K562 (cell line): ENCODE results near the gene BLCAP. TPM values are rescaled to one million over a fixed set of nuclear protein-coding genes. Genes with fewer than 3 reads are reported as not detected.

Experiments
- ATAC-seq: fragments of 200-7000 bp; cut with Tn5 transposase; 3 replicates; pipeline ENCODE4 v1.9.1; 2020; ENCODE audit warnings: moderate library complexity
- BruUV-seq: library from RNA; stranded (reverse); fragments of 400-500 nt; replicated peaks from 2 replicates; lab custom pipeline; 2021; lab: Mats Ljungman, UMichigan
- CTCF ChIA-PET: fragments of 300-600 bp; formaldehyde crosslinking; extraction: SDS; loops from one replicate; lab custom pipeline; 2021; ENCODE audit warnings: low intra/inter-chr PET ratio; lab: Yijun Ruan, JAX
- POLR2A ChIA-PET: fragments of 300-600, 350-650 bp; sonication (Branson Sonifier 250); formaldehyde crosslinking; extraction: SDS; loops from one replicate; lab custom pipeline; 2021; ENCODE audit warnings: antibody characterized with exemption, inconsistent platforms; lab: Yijun Ruan, JAX
- DNase-seq, 4 experiments: peaks; one replicate each; pipeline versions ENCODE4 v3.0.0 to v3.0.0-alpha.2; 2011 to 2018; ENCODE audit warnings: low spot score in 3 of 4, mixed read lengths in 3 of 4; ENCODE audit errors: extremely low read depth in 1 of 4
- FAIRE-seq: peaks from 2 replicates; lab custom pipeline; 2011; peaks lifted over from hg19 to GRCh38; lab: Jason Lieb, UNC
- H2AFZ ChIP-seq: 2 replicates; pipeline ENCODE4 v1.6.0; 2011; ENCODE audit warnings: low read depth, low read length, control low read depth, inconsistent platforms
- H3K27ac ChIP-seq: fragments of 200-600 bp; 3 replicates; pipeline ENCODE4 v1.8.0; 2011; ENCODE audit warnings: low read depth, mild to moderate bottlenecking, control low read depth, inconsistent platforms, low read length, moderate library complexity, mixed read lengths; ENCODE audit errors: extremely low read depth
- H3K27me3 ChIP-seq, 2 experiments: fragments of 300-600 bp in 1 of 2; 2 replicates in 1 of 2; 3 replicates in 1 of 2; pipeline versions ENCODE4 v1.6.0 to v1.8.0; 2011; ENCODE audit warnings: inconsistent platforms in 2 of 2, low read length in 2 of 2, mild to moderate bottlenecking in 1 of 2, mixed read lengths in 1 of 2, moderate library complexity in 1 of 2; ENCODE audit not compliant: control insufficient read depth in 2 of 2, insufficient read depth in 2 of 2
- H3K36me3 ChIP-seq: fragments of 300-600 bp; 3 replicates; pipeline ENCODE4 v1.8.0; 2011; ENCODE audit warnings: mild to moderate bottlenecking, low read length, inconsistent platforms; ENCODE audit not compliant: control insufficient read depth, insufficient read depth
- H3K4me1 ChIP-seq, 2 experiments: fragments of 200-600 bp in 1 of 2; replicated peaks in 1 of 2; 2 replicates in 1 of 2; 3 replicates in 1 of 2; pipeline versions ENCODE4 v1.5.1 to v1.8.0; 2011; ENCODE audit warnings: inconsistent platforms in 2 of 2, low read length in 2 of 2, mild to moderate bottlenecking in 1 of 2, mixed read lengths in 1 of 2, moderate library complexity in 1 of 2; ENCODE audit not compliant: control insufficient read depth in 2 of 2, insufficient read depth in 2 of 2
- H3K4me2 ChIP-seq: 2 replicates; pipeline ENCODE4 v1.6.1; 2011; ENCODE audit warnings: low read length, control low read depth, inconsistent platforms, mixed read lengths; ENCODE audit not compliant: insufficient read depth
- H3K4me3 ChIP-seq: fragments of 200-600 bp; sonication (generic), shearing (Covaris generic); 2 replicates; pipeline ENCODE4 v1.5.1; 2016; ENCODE audit warnings: control low read depth, inconsistent platforms
- H3K79me2 ChIP-seq: fragments of 200-600 bp; 3 replicates; pipeline ENCODE4 v1.8.0; 2011; ENCODE audit warnings: low read length, inconsistent platforms; ENCODE audit not compliant: control insufficient read depth, insufficient read depth
- H3K9ac ChIP-seq, 2 experiments: 2 replicates each; pipeline versions ENCODE4 v1.6.0 to v1.6.1; 2011; ENCODE audit warnings: low read depth in 2 of 2, low read length in 2 of 2, control low read depth in 1 of 2, inconsistent platforms in 1 of 2, mild to moderate bottlenecking in 1 of 2, mixed read lengths in 1 of 2; ENCODE audit not compliant: insufficient read depth in 1 of 2
- H3K9me1 ChIP-seq: one replicate; pipeline ENCODE4 v1.6.0; 2011; ENCODE audit warnings: inconsistent platforms, mild to moderate bottlenecking, low read length, moderate library complexity; ENCODE audit not compliant: control insufficient read depth, insufficient read depth
- H3K9me3 ChIP-seq: replicated peaks from 2 replicates; pipeline ENCODE4 v1.5.1; 2011; ENCODE audit warnings: low read depth, low read length, inconsistent platforms; ENCODE audit not compliant: control insufficient read depth, insufficient read depth
- H4K20me1 ChIP-seq: replicated peaks from 2 replicates; pipeline ENCODE4 v1.6.1; 2011; ENCODE audit warnings: low read length, inconsistent platforms, mixed read lengths; ENCODE audit not compliant: control insufficient read depth, insufficient read depth
- JUND ChIP-seq, 2 experiments: IDR thresholded peaks; 2 replicates in 1 of 2; 3 replicates in 1 of 2; pipeline ENCODE4 v1.6.1; 2011; ENCODE audit warnings: borderline replicate concordance in 2 of 2, low read depth in 2 of 2, low read length in 2 of 2, improper control_type of control experiment in 1 of 2, missing biosample characterization in 1 of 2, missing genetic modification characterization in 1 of 2, missing genetic modification reagents in 1 of 2
- KAT2B ChIP-seq: IDR thresholded peaks from one replicate; pipeline ENCODE4 v1.6.1; 2012; ENCODE audit warnings: low read depth, mild to moderate bottlenecking, control low read depth, inconsistent platforms, low read length, moderate library complexity
- KDM1A ChIP-seq, 2 experiments: fragments of 450-650 bp; IDR thresholded peaks; 2 replicates each; pipeline ENCODE4 v1.6.1; 2016; ENCODE audit warnings: mild to moderate bottlenecking in 2 of 2
- KDM2B ChIP-seq: fragments of 250-450 bp; sonication (Bioruptor Pico); IDR thresholded peaks from 2 replicates; pipeline ENCODE4 v1.8.0; 2021; ENCODE audit warnings: mild to moderate bottlenecking, moderate library complexity
- NCOA4 ChIP-seq: fragments of 450-650 bp; IDR thresholded peaks from 2 replicates; pipeline ENCODE4 v1.6.1; 2018; ENCODE audit warnings: mild to moderate bottlenecking; ENCODE audit not compliant: partially characterized antibody
- PHF20 ChIP-seq: fragments of 450-650 bp; IDR thresholded peaks from 2 replicates; pipeline ENCODE4 v1.6.1; 2018; ENCODE audit not compliant: partially characterized antibody
- PTRF ChIP-seq: fragments of 450-650 bp; IDR thresholded peaks from 2 replicates; pipeline ENCODE4 v1.6.1; 2016; ENCODE audit warnings: mild to moderate bottlenecking, missing genetic modification characterization, missing compliant biosample characterization
- SMARCA4 ChIP-seq: fragments of 450-650 bp; IDR thresholded peaks from 2 replicates; pipeline ENCODE4 v1.6.1; 2016
- TGIF2 ChIP-seq: sonication (generic); formaldehyde crosslinking; IDR thresholded peaks from 2 replicates; pipeline ENCODE4 v1.8.1; 2022; ENCODE audit warnings: mild to moderate bottlenecking, missing genetic modification reagents, moderate library complexity
- XRCC3 ChIP-seq: fragments of 450-650 bp; IDR thresholded peaks from 2 replicates; pipeline ENCODE4 v1.6.1; 2017; ENCODE audit warnings: mild to moderate bottlenecking, moderate library complexity
- ZFX ChIP-seq: sonication (generic); formaldehyde crosslinking; IDR thresholded peaks from 2 replicates; pipeline ENCODE4 v1.8.0; 2022; ENCODE audit warnings: mild to moderate bottlenecking, missing genetic modification reagents, moderate library complexity
- ZNF766 ChIP-seq: fragments of 200-800 bp; sonication (Bioruptor generic); conservative IDR thresholded peaks from 2 replicates; pipeline ENCODE4 v1.6.1; 2016; ENCODE audit warnings: missing genetic modification characterization, missing compliant biosample characterization
- WGBS: fragments of 100-300 bp; shearing (Covaris generic); methylation state at CpG from one replicate; pipeline ENCODE4 v1.1.6; 2016; ENCODE audit warnings: low coverage, mixed read lengths; ENCODE audit not compliant: insufficient coverage; ENCODE audit errors: missing lambda C conversion rate; 5-methylcytosine and 5-hydroxymethylcytosine counted together
- in situ Hi-C: fragments of 300-500 bp; cut with MboI; formaldehyde crosslinking; loops from 4 replicates; pipeline ENCODE4 v1.15.0; 2018; ENCODE audit warnings: inconsistent platforms, mixed read lengths
- intact Hi-C: fragments of 100-400 bp; cut with micrococcal nuclease; formaldehyde crosslinking; loops from 2 replicates; pipeline ENCODE4 v1.14.2; 2022
- polyA plus RNA-seq, 8 experiments: library from polyadenylated mRNA; depleted of rRNA in 4 of 8; stranded (reverse) in 5 of 8; unstranded in 3 of 8; fragments of >200 nt; fragmentation: Nextera tagmentation in 2 of 8; fragmentation: Illumina TruSeq in 1 of 8; extraction: Ambion mirVana in 2 of 8; extraction: Trizol in 1 of 8; gene quantifications; 2 replicates each; pipeline versions ENCODE4 v1.2.1 to v1.2.3, GENCODE V29; 2011 to 2014; ENCODE audit warnings: inconsistent platforms in 1 of 8, missing spikeins in 1 of 8
- total RNA-seq, 7 experiments: library from RNA; depleted of rRNA in 6 of 7; stranded (reverse); fragments of >200 nt in 6 of 7; fragmentation: Illumina TruSeq in 2 of 7; extraction: Trizol in 2 of 7; gene quantifications; 2 replicates each; pipeline versions ENCODE4 v1.2.1 to v1.2.3, GENCODE V29; 2011 to 2021; ENCODE audit warnings: low replicate concordance in 1 of 7
- TF ChIP-seq, protein P1 (sequence below): sonication (generic); formaldehyde crosslinking; IDR thresholded peaks from 2 replicates; pipeline ENCODE4 v1.8.1; 2023; ENCODE audit warnings: mild to moderate bottlenecking, missing genetic modification reagents, moderate library complexity
- TF ChIP-seq, protein P2 (sequence below): sonication (generic); formaldehyde crosslinking; IDR thresholded peaks from 2 replicates; pipeline ENCODE4 v1.8.1; 2022; ENCODE audit warnings: missing genetic modification reagents
- TF ChIP-seq, protein P3 (sequence below): fragments of 450-650 bp; IDR thresholded peaks from 2 replicates; pipeline ENCODE4 v1.6.1; 2016; ENCODE audit warnings: mild to moderate bottlenecking
- TF ChIP-seq, protein P4 (sequence below): sonication (generic); formaldehyde crosslinking; IDR thresholded peaks from 2 replicates; pipeline ENCODE4 v1.9.0; 2022; ENCODE audit warnings: mild to moderate bottlenecking, missing genetic modification reagents

Gene BLCAP
- total and polyA plus RNA-seq, 9 of the 15 experiments (the other 6 are each of a cell fraction or from before 2014, with no cell fraction given): 16.9 to 41.5 (median 27.6) TPM

DNA sequence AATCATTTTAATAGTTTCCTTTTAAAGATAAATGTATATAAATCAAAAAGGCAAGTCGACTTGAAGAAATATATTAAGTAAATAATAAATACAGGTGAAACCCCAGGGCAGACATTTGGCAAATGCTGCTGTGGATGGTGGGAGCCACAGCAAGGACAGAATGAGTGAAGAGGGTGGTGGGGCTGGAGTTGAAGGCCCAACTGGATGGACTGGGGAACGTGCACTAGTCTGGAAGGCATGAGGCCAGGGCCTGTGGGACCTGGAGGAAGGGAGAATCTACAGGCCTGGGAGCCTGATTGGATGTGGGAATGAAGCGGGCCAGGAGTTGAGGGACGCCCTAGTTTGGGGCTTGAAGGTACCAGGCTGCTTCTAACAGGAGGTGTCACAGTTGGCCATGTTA lies 30.6 kb upstream of the BLCAP start (continued):
- TF ChIP-seq JUND (IDR thresholded peaks at IDR 0.05; ENCODE audit: borderline replicate concordance, low read depth, low read length) (no peak), JUND (tag; IDR thresholded peaks at IDR 0.05; ENCODE audit: borderline replicate concordance, low read depth, low read length) (no peak), SMARCA4 (no peak), ZNF766 (CRISPR knock-in tag) (no peak), KAT2B (no peak)

DNA sequence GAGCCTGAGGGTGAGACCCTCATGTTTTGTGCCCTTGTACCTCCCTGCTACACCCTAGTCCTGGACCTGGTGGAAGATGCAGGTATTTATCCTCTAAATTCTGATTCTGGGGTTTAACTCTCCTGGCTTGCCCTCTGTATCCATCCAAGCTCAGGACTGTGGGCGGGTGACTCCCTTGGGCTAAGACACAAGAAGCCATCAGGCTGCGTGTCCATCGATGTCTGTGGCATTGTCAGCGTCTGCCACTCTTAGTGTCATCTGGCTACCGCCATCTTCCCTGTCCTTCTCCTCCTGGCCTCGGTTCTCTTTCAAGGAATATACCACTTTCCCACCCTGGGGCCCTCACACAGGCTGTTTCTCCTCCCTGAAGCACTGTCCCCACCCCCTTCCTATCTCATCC lies 28.9 kb upstream of the BLCAP start:
- CTCF ChIA-PET: no interaction called here
- no peak overlapping the region for H3K27ac ChIP-seq
- ATAC-seq (no peak), DNase-seq (no peak), FAIRE-seq (no peak)
- 2% methylated on average over 6 of the region's 6 CpGs for WGBS
- BruUV-seq: no TSS peak
- in situ Hi-C loops (no loop called here), intact Hi-C loops (no loop called here)
- H3K4me2 ChIP-seq: no peak overlapping the region
- H4K20me1 ChIP-seq: no peaks in the 10 kb centered on the region
- no peak overlapping the region for H3K4me3 ChIP-seq
- H3K27me3 ChIP-seq: peaks cover 4 to 36% of the 10 kb centered on the region in 2 experiments
- H3K79me2 ChIP-seq: no peaks in the 10 kb centered on the region
- no peaks in the 10 kb centered on the region; a peak in 1 of 5 replicates for H3K4me1 ChIP-seq
- no peak overlapping the region for H2AFZ ChIP-seq
- no peaks in the 10 kb centered on the region for H3K36me3 ChIP-seq
- H3K9me1 ChIP-seq: no peaks in the 10 kb centered on the region
- POLR2A ChIA-PET: no interaction called here
- no peak overlapping the region for H3K9ac ChIP-seq
- no peaks in the 10 kb centered on the region for H3K9me3 ChIP-seq
- TF ChIP-seq ZFX (CRISPR knock-in tag) (no peak), PTRF (tag) (no peak), KDM2B (CRISPR knock-in tag) (no peak), KDM1A (IDR thresholded peaks at IDR 0.05) (no peak), XRCC3 (no peak), TGIF2 (CRISPR knock-in tag) (no peak), SMARCA4 (no peak), NCOA4 (no peak), PHF20 (no peak)
- TF ChIP-seq, protein P1, sequence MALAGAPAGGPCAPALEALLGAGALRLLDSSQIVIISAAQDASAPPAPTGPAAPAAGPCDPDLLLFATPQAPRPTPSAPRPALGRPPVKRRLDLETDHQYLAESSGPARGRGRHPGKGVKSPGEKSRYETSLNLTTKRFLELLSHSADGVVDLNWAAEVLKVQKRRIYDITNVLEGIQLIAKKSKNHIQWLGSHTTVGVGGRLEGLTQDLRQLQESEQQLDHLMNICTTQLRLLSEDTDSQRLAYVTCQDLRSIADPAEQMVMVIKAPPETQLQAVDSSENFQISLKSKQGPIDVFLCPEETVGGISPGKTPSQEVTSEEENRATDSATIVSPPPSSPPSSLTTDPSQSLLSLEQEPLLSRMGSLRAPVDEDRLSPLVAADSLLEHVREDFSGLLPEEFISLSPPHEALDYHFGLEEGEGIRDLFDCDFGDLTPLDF (CRISPR knock-in tag): no peak
- TF ChIP-seq, protein P2, sequence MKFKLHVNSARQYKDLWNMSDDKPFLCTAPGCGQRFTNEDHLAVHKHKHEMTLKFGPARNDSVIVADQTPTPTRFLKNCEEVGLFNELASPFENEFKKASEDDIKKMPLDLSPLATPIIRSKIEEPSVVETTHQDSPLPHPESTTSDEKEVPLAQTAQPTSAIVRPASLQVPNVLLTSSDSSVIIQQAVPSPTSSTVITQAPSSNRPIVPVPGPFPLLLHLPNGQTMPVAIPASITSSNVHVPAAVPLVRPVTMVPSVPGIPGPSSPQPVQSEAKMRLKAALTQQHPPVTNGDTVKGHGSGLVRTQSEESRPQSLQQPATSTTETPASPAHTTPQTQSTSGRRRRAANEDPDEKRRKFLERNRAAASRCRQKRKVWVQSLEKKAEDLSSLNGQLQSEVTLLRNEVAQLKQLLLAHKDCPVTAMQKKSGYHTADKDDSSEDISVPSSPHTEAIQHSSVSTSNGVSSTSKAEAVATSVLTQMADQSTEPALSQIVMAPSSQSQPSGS: no peak
- TF ChIP-seq, protein P3, sequence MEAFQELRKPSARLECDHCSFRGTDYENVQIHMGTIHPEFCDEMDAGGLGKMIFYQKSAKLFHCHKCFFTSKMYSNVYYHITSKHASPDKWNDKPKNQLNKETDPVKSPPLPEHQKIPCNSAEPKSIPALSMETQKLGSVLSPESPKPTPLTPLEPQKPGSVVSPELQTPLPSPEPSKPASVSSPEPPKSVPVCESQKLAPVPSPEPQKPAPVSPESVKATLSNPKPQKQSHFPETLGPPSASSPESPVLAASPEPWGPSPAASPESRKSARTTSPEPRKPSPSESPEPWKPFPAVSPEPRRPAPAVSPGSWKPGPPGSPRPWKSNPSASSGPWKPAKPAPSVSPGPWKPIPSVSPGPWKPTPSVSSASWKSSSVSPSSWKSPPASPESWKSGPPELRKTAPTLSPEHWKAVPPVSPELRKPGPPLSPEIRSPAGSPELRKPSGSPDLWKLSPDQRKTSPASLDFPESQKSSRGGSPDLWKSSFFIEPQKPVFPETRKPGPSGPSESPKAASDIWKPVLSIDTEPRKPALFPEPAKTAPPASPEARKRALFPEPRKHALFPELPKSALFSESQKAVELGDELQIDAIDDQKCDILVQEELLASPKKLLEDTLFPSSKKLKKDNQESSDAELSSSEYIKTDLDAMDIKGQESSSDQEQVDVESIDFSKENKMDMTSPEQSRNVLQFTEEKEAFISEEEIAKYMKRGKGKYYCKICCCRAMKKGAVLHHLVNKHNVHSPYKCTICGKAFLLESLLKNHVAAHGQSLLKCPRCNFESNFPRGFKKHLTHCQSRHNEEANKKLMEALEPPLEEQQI: no peak
- TF ChIP-seq, protein P4, sequence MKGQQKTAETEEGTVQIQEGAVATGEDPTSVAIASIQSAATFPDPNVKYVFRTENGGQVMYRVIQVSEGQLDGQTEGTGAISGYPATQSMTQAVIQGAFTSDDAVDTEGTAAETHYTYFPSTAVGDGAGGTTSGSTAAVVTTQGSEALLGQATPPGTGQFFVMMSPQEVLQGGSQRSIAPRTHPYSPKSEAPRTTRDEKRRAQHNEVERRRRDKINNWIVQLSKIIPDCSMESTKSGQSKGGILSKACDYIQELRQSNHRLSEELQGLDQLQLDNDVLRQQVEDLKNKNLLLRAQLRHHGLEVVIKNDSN (CRISPR knock-in tag): no peak
